CD8-positive, alpha-beta memory T cell (primary cell): ENCODE measurements around the gene RAB18. TPM values are rescaled to one million over a fixed set of nuclear protein-coding genes. Genes with fewer than 3 reads are reported as not detected.

Experiments used
- CTCF ChIA-PET: fragments of 350-600 bp; sonication (Branson Sonifier 250); formaldehyde crosslinking; loops from one replicate; lab custom pipeline; 2021; ENCODE audit warnings: antibody characterized with exemption; lab: Charles Lee
- POLR2A ChIA-PET: fragments of 350-600 bp; sonication (Branson Sonifier 250); formaldehyde crosslinking; loops from one replicate; lab custom pipeline; 2021; ENCODE audit warnings: antibody characterized with exemption; lab: Charles Lee
- DNase-seq, 5 donors: peaks; one replicate each; pipeline versions ENCODE4 v3.0.0 to v3.0.0-alpha.2; 2020 to 2022; ENCODE audit warnings: mixed read lengths in 1 of 5
- H3K27ac ChIP-seq: one replicate; pipeline ENCODE4 v1.7.0; 2013; ENCODE audit warnings: low read depth, mild to moderate bottlenecking, low read length, moderate library complexity
- H3K27me3 ChIP-seq: 2 replicates; pipeline ENCODE4 v1.7.0; 2013; ENCODE audit warnings: low read length, mild to moderate bottlenecking; ENCODE audit not compliant: insufficient read depth, poor library complexity, severe bottlenecking
- H3K36me3 ChIP-seq: 2 replicates; pipeline ENCODE4 v1.7.0; 2013; ENCODE audit warnings: mild to moderate bottlenecking, low read length, moderate library complexity; ENCODE audit not compliant: insufficient read depth
- H3K4me1 ChIP-seq: 2 replicates; pipeline ENCODE4 v1.7.0; 2013; ENCODE audit warnings: mild to moderate bottlenecking, low read length, moderate library complexity; ENCODE audit not compliant: insufficient read depth
- H3K4me3 ChIP-seq: 2 replicates; pipeline ENCODE4 v1.7.0; 2013; ENCODE audit warnings: mild to moderate bottlenecking, low read length
- H3K9me3 ChIP-seq: 2 replicates; pipeline ENCODE4 v1.7.0; 2013; ENCODE audit warnings: mild to moderate bottlenecking, low read length
- H3K27ac Mint-ChIP-seq, 8 donors: one replicate each; pipeline ENCODE4 v1.8.0; 2020 to 2021; ENCODE audit warnings: mixed read lengths in 8 of 8, mild to moderate bottlenecking in 6 of 8, inconsistent platforms in 3 of 8, moderate library complexity in 3 of 8
- H3K27me3 Mint-ChIP-seq, 2 donors: one replicate each; pipeline ENCODE4 v1.8.0; 2020 to 2021; ENCODE audit warnings: mixed read lengths in 2 of 2, mild to moderate bottlenecking in 1 of 2, moderate library complexity in 1 of 2
- H3K36me3 Mint-ChIP-seq, 3 donors: one replicate each; pipeline ENCODE4 v1.8.0; 2020 to 2021; ENCODE audit warnings: mixed read lengths in 3 of 3, inconsistent platforms in 1 of 3, mild to moderate bottlenecking in 1 of 3
- H3K4me1 Mint-ChIP-seq, 3 donors: one replicate each; pipeline ENCODE4 v1.8.0; 2020 to 2021; ENCODE audit warnings: mixed read lengths in 3 of 3, inconsistent platforms in 1 of 3, mild to moderate bottlenecking in 1 of 3
- H3K4me3 Mint-ChIP-seq, 7 donors: one replicate each; pipeline ENCODE4 v1.8.0; 2020 to 2021; ENCODE audit warnings: mixed read lengths in 7 of 7, mild to moderate bottlenecking in 6 of 7, moderate library complexity in 4 of 7, inconsistent platforms in 2 of 7
- H3K9me3 Mint-ChIP-seq, 5 donors: one replicate each; pipeline ENCODE4 v1.8.0; 2020 to 2022; ENCODE audit warnings: mixed read lengths in 5 of 5, mild to moderate bottlenecking in 3 of 5, moderate library complexity in 2 of 5, inconsistent platforms in 1 of 5
- polyA plus RNA-seq: library from polyadenylated mRNA; unstranded; fragments of 300-500 nt; fragmentation: Illumina TruSeq; gene quantifications from one replicate; pipeline ENCODE4 v1.2.3, GENCODE V29; 2021
- total RNA-seq, 2 experiments: library from RNA; stranded (reverse); gene quantifications; one replicate each; pipeline ENCODE4 v1.2.3, GENCODE V29; 2021

RAB18 gene
- total and polyA plus RNA-seq, 3 experiments from 2014 or later: 68.2 to 123 (median 71.1) TPM

DNA sequence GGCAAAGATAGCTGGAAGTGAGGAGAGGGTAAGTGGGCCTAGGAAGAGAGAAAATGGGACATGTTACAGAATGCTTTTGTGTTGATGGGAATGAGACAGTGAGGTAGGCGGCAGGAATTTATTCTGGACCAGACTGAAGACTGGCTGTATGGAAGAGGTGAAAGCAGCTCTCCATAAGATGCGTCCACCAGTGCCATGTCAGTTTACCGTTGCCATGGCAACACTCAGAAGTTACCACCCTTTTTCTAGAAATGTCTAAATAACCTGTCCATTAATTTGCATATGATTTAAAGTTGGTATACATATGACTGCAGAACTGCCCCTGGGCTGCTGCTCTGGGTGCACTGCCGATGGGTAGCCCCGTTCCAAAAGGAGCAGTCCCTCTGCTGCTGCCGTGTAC is 46.7 kb downstream of the RAB18 start:
- DNase-seq: no peak
- Mint-ChIP-seq H3K36me3 (peaks cover 0 to 9% (median 4%) of the 10 kb centered on the region in 3 donors), H3K4me1 (peaks cover under 1 to 3% (median 1%) of the 10 kb centered on the region in 3 donors), H3K27ac (no peak overlapping the region), H3K4me3 (no peak overlapping the region), H3K9me3 (no peaks in the 10 kb centered on the region), H3K27me3 (no peaks in the 10 kb centered on the region)
- Histone ChIP-seq H3K4me3 (no peak overlapping the region), H3K27ac (no peak overlapping the region), H3K36me3 (no peaks in the 10 kb centered on the region), H3K4me1 (no peaks in the 10 kb centered on the region), H3K9me3 (no peaks in the 10 kb centered on the region), H3K27me3 (no peaks in the 10 kb centered on the region)
- ChIA-PET CTCF (interaction anchor here (1.0 kb wide), 1 partner anchor 107 kb away, joined by 3 read pairs; no protein-coding TSS in a partner anchor), POLR2A (no interaction called here)

- POLR2A ChIA-PET: no interaction called here
- DNase-seq: peak in 2 of 5 donors; percentile 16 to 20
- H3K36me3 Mint-ChIP-seq: no peaks in the 10 kb centered on the region
- Histone ChIP-seq H3K4me1 (no peaks in the 10 kb centered on the region), H3K27me3 (no peaks in the 10 kb centered on the region), H3K4me3 (no peak overlapping the region), H3K27ac (no peak overlapping the region), H3K9me3 (no peaks in the 10 kb centered on the region), H3K36me3 (no peaks in the 10 kb centered on the region)
- H3K27me3 Mint-ChIP-seq: no peaks in the 10 kb centered on the region
- peak overlapping the region in 2 of 8 donors; percentile 47 to 80 for H3K27ac Mint-ChIP-seq
- no peak overlapping the region for H3K4me3 Mint-ChIP-seq
- H3K4me1 Mint-ChIP-seq: peaks cover 0 to 4% (median 4%) of the 10 kb centered on the region in 3 donors
- no peaks in the 10 kb centered on the region for H3K9me3 Mint-ChIP-seq
- CTCF ChIA-PET: interaction anchor here (1.0 to 1.3 kb wide), 3 partner anchors 9 to 116 kb away, joined by 3 to 4 read pairs (median 3); no protein-coding TSS in a partner anchor
These were observed 54.5 kb downstream of the RAB18 start for GRCh38 chr10:27558612-27559020.

- no peaks in the 10 kb centered on the region for H3K27me3 Mint-ChIP-seq
- ChIA-PET POLR2A (no interaction called here), CTCF (no interaction called here)
- Histone ChIP-seq H3K9me3 (no peaks in the 10 kb centered on the region), H3K4me1 (peaks cover 7% of the 10 kb centered on the region), H3K4me3 (no peak overlapping the region), H3K36me3 (no peaks in the 10 kb centered on the region), H3K27ac (no peak overlapping the region), H3K27me3 (no peaks in the 10 kb centered on the region)
- no peak overlapping the region for H3K4me3 Mint-ChIP-seq
- DNase-seq: no peak
- peaks cover 16 to 24% (median 22%) of the 10 kb centered on the region in 3 donors for H3K4me1 Mint-ChIP-seq
- no peak overlapping the region for H3K27ac Mint-ChIP-seq
- H3K9me3 Mint-ChIP-seq: peaks cover 0 to 4% (median 0%) of the 10 kb centered on the region in 5 donors
- H3K36me3 Mint-ChIP-seq: peaks cover 0 to 9% (median under 1%) of the 10 kb centered on the region in 3 donors
These were observed 57.2 kb downstream of the RAB18 start for GRCh38 chr10:27561334-27561733.

DNA sequence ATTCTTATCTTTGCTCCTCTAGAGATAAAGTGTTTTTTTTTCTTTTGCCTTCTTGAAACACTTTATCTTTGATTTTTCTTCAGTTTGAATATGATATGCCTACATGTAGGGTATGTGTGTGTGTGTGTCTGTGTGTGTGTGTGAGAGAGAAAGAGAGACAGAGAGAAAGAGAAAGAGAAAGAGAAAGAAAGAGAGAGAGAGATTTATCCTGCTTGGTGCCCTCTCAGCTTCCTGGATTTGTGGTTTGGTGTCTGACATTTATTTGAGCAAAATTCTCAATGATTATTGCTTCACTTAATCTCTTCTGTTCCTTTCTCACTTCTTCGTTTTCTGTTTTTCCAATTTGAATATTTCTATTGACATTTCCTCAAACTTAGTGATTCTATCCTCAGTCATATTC is 60.3 kb downstream of the RAB18 start:
- Mint-ChIP-seq H3K27me3 (peaks cover 0 to 2% of the 10 kb centered on the region in 2 donors), H3K9me3 (peaks cover 0 to 9% (median 0%) of the 10 kb centered on the region in 5 donors)
- CTCF ChIA-PET: interaction anchor here (1.0 kb wide), 1 partner anchor 91 kb away, joined by 3 read pairs; no protein-coding TSS in a partner anchor

GRCh38 chr10:27564880-27565279 is 60.8 kb downstream of the RAB18 start:
- Mint-ChIP-seq H3K9me3 (peaks cover 0 to 9% (median 0%) of the 10 kb centered on the region in 5 donors), H3K27me3 (peaks cover 0 to 2% of the 10 kb centered on the region in 2 donors), H3K4me3 (peak overlapping the region in 2 of 7 donors; percentile 60 to 75), H3K27ac (peak overlapping the region in 3 of 8 donors; percentile 66 to 95 (median 84)), H3K4me1 (peaks cover 41 to 50% (median 45%) of the 10 kb centered on the region in 3 donors), H3K36me3 (peaks cover 0 to 22% (median 3%) of the 10 kb centered on the region in 3 donors)
- Histone ChIP-seq H3K4me3 (no peak overlapping the region), H3K4me1 (peaks cover 27% of the 10 kb centered on the region), H3K36me3 (no peaks in the 10 kb centered on the region), H3K27me3 (no peaks in the 10 kb centered on the region), H3K27ac (no peak overlapping the region), H3K9me3 (no peaks in the 10 kb centered on the region)
- CTCF ChIA-PET: interaction anchor here (1.0 kb wide), 1 partner anchor 90 kb away, joined by 3 read pairs; no protein-coding TSS in a partner anchor
- no peak for DNase-seq
- POLR2A ChIA-PET: no interaction called here

More for the DNA sequence above, 60.3 kb downstream of the RAB18 start:
- H3K4me1 Mint-ChIP-seq: peaks cover 36 to 45% (median 40%) of the 10 kb centered on the region in 3 donors
- no peaks in the 10 kb centered on the region for H3K36me3 ChIP-seq
- H3K36me3 Mint-ChIP-seq: peaks cover 0 to 22% (median 3%) of the 10 kb centered on the region in 3 donors
- H3K27me3 ChIP-seq: no peaks in the 10 kb centered on the region
- peak overlapping the region; percentile 8 to 75 (median 52) for H3K4me3 Mint-ChIP-seq
- peaks cover 24% of the 10 kb centered on the region for H3K4me1 ChIP-seq
- peak overlapping the region in 7 of 8 donors; percentile 30 to 95 (median 77) for H3K27ac Mint-ChIP-seq
- H3K27ac ChIP-seq: no peak overlapping the region
- peak in 1 of 5 donors; percentile 18 for DNase-seq
- no peaks in the 10 kb centered on the region for H3K9me3 ChIP-seq
- POLR2A ChIA-PET: interaction anchor here (0.6 kb wide), 1 partner anchor 12 kb away, joined by 4 read pairs; no protein-coding TSS in a partner anchor
- no peak overlapping the region for H3K4me3 ChIP-seq

GRCh38 chr10:27568196-27569175 is 64.4 kb downstream of the RAB18 start:
- no peaks in the 10 kb centered on the region for H3K9me3 ChIP-seq
- H3K27ac ChIP-seq: no peak overlapping the region
- peak in 1 of 5 donors; percentile 40 for DNase-seq
- Mint-ChIP-seq H3K9me3 (peaks cover 0 to 9% (median 0%) of the 10 kb centered on the region in 5 donors), H3K36me3 (peaks cover 0 to 31% (median 5%) of the 10 kb centered on the region in 3 donors), H3K4me1 (peaks cover 47 to 56% (median 52%) of the 10 kb centered on the region in 3 donors), H3K27me3 (peaks cover 0 to 2% of the 10 kb centered on the region in 2 donors), H3K4me3 (peak overlapping the region; percentile 49 to 84 (median 52)), H3K27ac (peak overlapping the region; percentile 66 to 98 (median 88))
- no peaks in the 10 kb centered on the region for H3K36me3 ChIP-seq
- peaks cover 27% of the 10 kb centered on the region for H3K4me1 ChIP-seq
- ChIA-PET POLR2A (interaction anchor here (1.6 kb wide), 1 partner anchor 64 kb away, joined by 5 read pairs; the partner anchor contains the start of gene RAB18), CTCF (interaction anchor here (1.3 to 1.9 kb wide), 2 partner anchors 10 to 88 kb away, joined by 3 to 5 read pairs; no protein-coding TSS in a partner anchor)
- H3K27me3 ChIP-seq: no peaks in the 10 kb centered on the region
- no peak overlapping the region for H3K4me3 ChIP-seq

- CTCF ChIA-PET: interaction anchor here (1.9 kb wide), 1 partner anchor 86 kb away, joined by 5 read pairs; no protein-coding TSS in a partner anchor
- Mint-ChIP-seq H3K27ac (peak overlapping the region; percentile 11 to 97 (median 86)), H3K4me1 (peaks cover 35 to 44% (median 40%) of the 10 kb centered on the region in 3 donors), H3K36me3 (peaks cover 0 to 26% (median 7%) of the 10 kb centered on the region in 3 donors), H3K27me3 (peaks cover 0 to 2% of the 10 kb centered on the region in 2 donors), H3K4me3 (peak overlapping the region in 3 of 7 donors; percentile 3 to 23 (median 9)), H3K9me3 (peaks cover 0 to 9% (median 0%) of the 10 kb centered on the region in 5 donors)
- DNase-seq: no peak
- no peaks in the 10 kb centered on the region for H3K27me3 ChIP-seq
- peaks cover 20% of the 10 kb centered on the region for H3K4me1 ChIP-seq
- no peaks in the 10 kb centered on the region for H3K9me3 ChIP-seq
- no peaks in the 10 kb centered on the region for H3K36me3 ChIP-seq
- POLR2A ChIA-PET: no interaction called here
- H3K27ac ChIP-seq: no peak overlapping the region
- no peak overlapping the region for H3K4me3 ChIP-seq
These were observed 65.8 kb downstream of the RAB18 start for GRCh38 chr10:27569946-27570345.
